Muscle layer of duodenum (tissue), 2 donors: ENCODE measurements around the gene URB1.

ENCODE experiments used
- H3K27ac ChIP-seq: one replicate; pipeline ENCODE4 v1.7.0; 2013; ENCODE audit warnings: mild to moderate bottlenecking, low read length
- H3K27me3 ChIP-seq: one replicate; pipeline ENCODE4 v1.7.0; 2013; ENCODE audit warnings: low read depth, mild to moderate bottlenecking, control low read depth, low read length
- H3K36me3 ChIP-seq, 2 donors: one replicate each; pipeline ENCODE4 v1.7.0; 2013; ENCODE audit warnings: low read length in 2 of 2, control low read depth in 1 of 2, mild to moderate bottlenecking in 1 of 2; ENCODE audit not compliant: insufficient read depth in 2 of 2, control insufficient read depth in 1 of 2
- H3K4me1 ChIP-seq, 2 donors: one replicate each; pipeline ENCODE4 v1.7.0; 2013; ENCODE audit warnings: low read length in 2 of 2, mild to moderate bottlenecking in 2 of 2, control low read depth in 1 of 2, moderate library complexity in 1 of 2; ENCODE audit not compliant: insufficient read depth in 2 of 2, control insufficient read depth in 1 of 2
- H3K4me3 ChIP-seq, 2 donors: one replicate each; pipeline ENCODE4 v1.7.0; 2013; ENCODE audit warnings: low read length in 2 of 2, low read depth in 1 of 2, mild to moderate bottlenecking in 1 of 2
- H3K9me3 ChIP-seq, 2 donors: one replicate each; pipeline ENCODE4 v1.7.0; 2013; ENCODE audit warnings: low read length in 2 of 2, control low read depth in 1 of 2, mild to moderate bottlenecking in 1 of 2; ENCODE audit not compliant: control insufficient read depth in 1 of 2
- donor health status: healthy.

The URB1 gene

DNA sequence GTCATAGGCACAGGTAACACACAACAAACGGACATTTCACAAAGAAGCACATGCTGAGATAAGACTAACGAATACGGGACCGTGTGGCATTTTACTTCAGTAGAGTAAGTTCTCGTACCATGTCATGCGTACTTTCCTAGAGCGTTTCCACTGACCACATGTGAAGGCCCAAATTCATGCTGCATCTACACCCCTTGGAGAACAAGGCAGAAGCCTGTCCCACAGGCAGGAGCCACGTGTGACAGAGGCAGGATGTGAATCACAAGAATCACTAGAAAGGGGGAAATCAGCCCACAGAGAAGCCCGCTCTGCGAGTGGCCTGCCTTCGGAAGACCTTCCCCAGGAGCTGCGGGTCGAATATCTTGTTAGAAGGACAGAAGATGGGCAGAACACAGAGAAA lies 41.8 kb downstream of the URB1 start:
- Histone ChIP-seq H3K36me3 (peaks cover 74 to 97% of the 10 kb centered on the region in 2 donors), H3K4me1 (no peaks in the 10 kb centered on the region), H3K27me3 (no peaks in the 10 kb centered on the region), H3K4me3 (no peak overlapping the region), H3K27ac (no peak overlapping the region), H3K9me3 (no peaks in the 10 kb centered on the region)

- Histone ChIP-seq H3K27ac (no peak overlapping the region), H3K27me3 (no peaks in the 10 kb centered on the region), H3K4me1 (no peaks in the 10 kb centered on the region), H3K4me3 (no peak overlapping the region), H3K36me3 (peaks cover 76 to 97% of the 10 kb centered on the region in 2 donors), H3K9me3 (no peaks in the 10 kb centered on the region)
These were observed 42.4 kb downstream of the URB1 start for GRCh38 chr21:32350211-32350980.

DNA sequence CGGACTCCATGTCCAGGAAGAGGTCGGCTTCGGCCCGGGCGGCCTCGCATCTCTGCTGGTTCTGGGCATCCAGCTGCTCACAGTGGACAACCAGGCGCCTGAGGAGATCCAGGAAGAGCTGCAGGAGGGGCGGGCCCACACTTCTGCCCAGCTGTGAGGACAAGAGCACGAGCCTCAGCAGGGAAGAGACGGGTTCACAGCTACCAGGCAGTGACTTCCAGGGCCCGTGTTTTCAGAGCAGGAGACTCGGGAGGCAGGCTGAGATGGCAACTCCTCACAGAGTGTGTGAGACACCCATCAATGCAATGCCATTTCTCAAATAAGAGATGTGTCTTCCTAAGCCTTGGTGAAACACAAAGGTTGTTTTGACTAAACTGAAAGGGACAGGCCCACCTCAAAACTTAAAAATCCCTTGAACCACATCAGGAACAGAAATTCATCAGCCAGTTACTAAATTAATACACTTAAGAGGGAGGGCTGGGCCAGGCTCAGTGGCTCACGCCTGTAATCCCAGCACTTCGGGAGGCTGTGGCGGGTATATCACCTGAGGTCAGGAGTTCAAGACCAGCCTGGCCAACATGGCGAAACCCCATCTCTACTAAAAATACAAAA lies 43.4 kb downstream of the URB1 start:
- H3K9me3 ChIP-seq = peaks cover 0 to 2% of the 10 kb centered on the region in 2 donors
- H3K4me1 ChIP-seq = no peaks in the 10 kb centered on the region
- no peak overlapping the region for H3K4me3 ChIP-seq
- H3K36me3 ChIP-seq = peaks cover 76 to 97% of the 10 kb centered on the region in 2 donors
- H3K27me3 ChIP-seq = no peaks in the 10 kb centered on the region
- no peak overlapping the region for H3K27ac ChIP-seq

- H3K27me3 ChIP-seq = no peaks in the 10 kb centered on the region
- no peak overlapping the region for H3K27ac ChIP-seq
- peaks cover 77 to 97% of the 10 kb centered on the region in 2 donors for H3K36me3 ChIP-seq
- no peak overlapping the region for H3K4me3 ChIP-seq
- H3K4me1 ChIP-seq = no peaks in the 10 kb centered on the region
- H3K9me3 ChIP-seq = peaks cover 3 to 6% of the 10 kb centered on the region in 2 donors
These were observed 44.0 kb downstream of the URB1 start for GRCh38 chr21:32348604-32349332.

DNA sequence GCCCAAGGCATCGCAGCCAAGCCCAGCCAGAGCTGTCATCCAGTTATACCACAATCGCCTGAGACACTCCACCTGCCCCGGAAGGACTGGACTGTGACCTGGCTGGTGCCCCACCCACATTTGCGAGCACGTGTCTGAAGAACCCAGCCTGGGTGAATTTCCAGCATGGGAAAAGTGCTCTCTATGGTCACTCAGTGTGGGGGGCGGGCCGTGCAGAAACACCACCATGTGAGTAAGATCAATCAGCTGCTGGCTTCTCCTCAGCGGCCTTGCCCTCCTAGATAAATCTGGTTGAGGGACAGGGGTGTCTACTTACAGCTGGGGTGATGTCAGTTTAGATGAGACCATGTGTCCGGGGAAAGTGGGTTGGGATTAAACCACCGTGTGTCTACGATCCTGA lies 44.8 kb downstream of the URB1 start:
- no peaks in the 10 kb centered on the region for H3K4me1 ChIP-seq
- peaks cover 3 to 6% of the 10 kb centered on the region in 2 donors for H3K9me3 ChIP-seq
- H3K27me3 ChIP-seq = no peaks in the 10 kb centered on the region
- peaks cover 78 to 97% of the 10 kb centered on the region in 2 donors for H3K36me3 ChIP-seq
- H3K27ac ChIP-seq = no peak overlapping the region
- H3K4me3 ChIP-seq = no peak overlapping the region

GRCh38 chr21:32347351-32347750 lies 45.5 kb downstream of the URB1 start:
- H3K9me3 ChIP-seq = peaks cover 3 to 6% of the 10 kb centered on the region in 2 donors
- H3K4me1 ChIP-seq = no peaks in the 10 kb centered on the region
- no peak overlapping the region for H3K27ac ChIP-seq
- no peaks in the 10 kb centered on the region for H3K27me3 ChIP-seq
- H3K36me3 ChIP-seq = peaks cover 72 to 95% of the 10 kb centered on the region in 2 donors
- no peak overlapping the region for H3K4me3 ChIP-seq

GRCh38 chr21:32346951-32347350 lies 45.9 kb downstream of the URB1 start:
- Histone ChIP-seq H3K27ac (no peak overlapping the region), H3K36me3 (peaks cover 71 to 94% of the 10 kb centered on the region in 2 donors), H3K4me1 (no peaks in the 10 kb centered on the region), H3K27me3 (no peaks in the 10 kb centered on the region), H3K9me3 (peaks cover 3 to 6% of the 10 kb centered on the region in 2 donors), H3K4me3 (no peak overlapping the region)

DNA sequence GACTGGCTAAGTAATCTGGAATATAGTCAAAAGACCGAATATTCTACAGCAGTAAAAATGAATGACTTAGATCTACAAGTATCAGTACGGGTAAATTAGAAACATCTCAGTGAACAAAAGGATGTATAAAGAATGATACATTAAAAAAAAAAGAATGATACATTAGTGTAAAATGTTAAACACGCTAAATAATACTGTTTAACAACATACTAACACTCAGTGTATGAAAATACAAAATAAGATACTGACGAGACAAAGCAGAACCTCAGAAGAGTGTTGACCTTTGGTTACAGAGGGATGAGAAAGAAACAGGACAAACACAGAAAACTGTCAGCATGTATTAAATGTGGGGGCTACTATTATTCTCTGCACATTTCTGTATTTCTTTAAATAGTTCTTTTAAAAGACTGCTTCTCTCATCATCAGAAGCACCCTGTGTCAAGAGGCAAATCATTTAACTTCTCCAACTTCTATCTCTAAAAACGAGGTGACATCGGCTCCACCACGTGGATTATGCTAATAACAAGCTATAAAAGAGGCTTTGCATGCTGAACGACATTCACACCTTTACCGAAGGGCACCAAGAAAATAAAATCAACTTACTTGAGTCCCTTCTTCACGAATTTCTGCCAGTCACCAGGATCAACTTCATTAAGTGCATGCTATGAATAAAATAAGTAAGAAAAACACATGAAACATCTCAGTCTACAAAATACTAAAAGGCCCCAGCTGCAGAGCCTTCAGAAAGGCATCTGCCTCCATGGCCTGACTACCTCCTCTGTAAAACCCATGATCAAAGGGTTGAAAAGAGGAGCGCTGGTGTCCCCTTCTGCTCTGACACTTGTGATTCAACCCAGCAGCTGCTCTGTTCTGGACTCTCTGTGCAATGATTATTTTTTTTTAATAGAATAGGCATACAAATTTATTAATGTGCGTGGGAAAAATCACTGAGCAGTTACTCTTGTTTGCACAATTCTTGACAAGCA lies 51.7 kb downstream of the URB1 start:
- H3K36me3 ChIP-seq = peaks cover 59 to 73% of the 10 kb centered on the region in 2 donors

GRCh38 chr21:32338209-32338921 lies 54.4 kb downstream of the URB1 start:
- H3K27ac ChIP-seq = no peak overlapping the region
- peaks cover 45 to 63% of the 10 kb centered on the region in 2 donors for H3K36me3 ChIP-seq
- H3K4me1 ChIP-seq = peaks cover 0 to 5% of the 10 kb centered on the region in 2 donors
- no peaks in the 10 kb centered on the region for H3K27me3 ChIP-seq
- no peak overlapping the region for H3K4me3 ChIP-seq
- no peaks in the 10 kb centered on the region for H3K9me3 ChIP-seq

More for the DNA sequence above, 51.7 kb downstream of the URB1 start:
- Histone ChIP-seq H3K9me3 (peaks cover 3 to 6% of the 10 kb centered on the region in 2 donors), H3K27me3 (no peaks in the 10 kb centered on the region), H3K4me1 (peaks cover 0 to 4% of the 10 kb centered on the region in 2 donors), H3K27ac (no peak overlapping the region), H3K4me3 (no peak overlapping the region)

GRCh38 chr21:32337206-32337605 lies 55.6 kb downstream of the URB1 start:
- Histone ChIP-seq H3K36me3 (peaks cover 45 to 62% of the 10 kb centered on the region in 2 donors), H3K27ac (no peak overlapping the region), H3K4me3 (no peak overlapping the region), H3K27me3 (no peaks in the 10 kb centered on the region), H3K4me1 (peaks cover 0 to 5% of the 10 kb centered on the region in 2 donors), H3K9me3 (no peaks in the 10 kb centered on the region)
